GM21717 (cell line): ENCODE measurements around the gene ADGRF3.
A peak's percentile ranks its signal among the peaks of the same experiment; 100 is the strongest.
"Not testable (repeated sequence)": the region's sequence is repeated elsewhere in the genome, so short reads cannot be mapped to it uniquely, and the experiment has no call there.

Source experiments
- ATAC-seq: cut with Tn5 transposase; IDR thresholded peaks from one replicate; pipeline ENCODE4 v1.9.1; 2021; ENCODE audit warnings: mild to moderate bottlenecking, moderate library complexity; ENCODE audit not compliant: unreplicated experiment

Gene ADGRF3

GRCh38 chr2:26346454-26347053, at the start of gene ADGRF3:
ADGRF3 (minus strand) TSS chr2:26346789; CDS start chr2:26346234, 555 bp downstream.
- ATAC-seq = peak; percentile 16

DNA sequence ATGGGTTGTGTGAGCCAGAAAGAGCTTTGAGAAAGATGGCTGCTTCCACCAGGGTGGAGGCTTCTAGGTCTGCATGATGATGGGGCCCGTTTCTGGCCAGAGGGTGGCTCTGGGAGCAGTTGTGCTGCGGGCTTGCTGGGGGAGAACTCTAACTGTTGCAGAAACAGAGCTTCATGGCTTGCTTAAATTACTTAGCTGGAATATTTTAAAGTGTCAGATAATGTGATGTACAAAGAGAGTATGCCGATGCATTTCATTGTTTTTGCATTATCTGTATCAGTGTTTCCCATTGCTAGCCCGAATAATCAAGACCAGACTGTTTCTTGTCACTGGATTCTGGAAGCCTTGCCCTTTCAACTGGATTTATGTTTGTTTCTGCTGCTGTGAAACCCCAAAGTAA, 48.8 kb upstream of the ADGRF3 start:
- no peak for ATAC-seq

- no peak for ATAC-seq
Observed at GRCh38 chr2:26394694-26395093, 48.1 kb upstream of the ADGRF3 start.

- no peak for ATAC-seq
Observed at GRCh38 chr2:26387189-26387588, 40.6 kb upstream of the ADGRF3 start.

DNA sequence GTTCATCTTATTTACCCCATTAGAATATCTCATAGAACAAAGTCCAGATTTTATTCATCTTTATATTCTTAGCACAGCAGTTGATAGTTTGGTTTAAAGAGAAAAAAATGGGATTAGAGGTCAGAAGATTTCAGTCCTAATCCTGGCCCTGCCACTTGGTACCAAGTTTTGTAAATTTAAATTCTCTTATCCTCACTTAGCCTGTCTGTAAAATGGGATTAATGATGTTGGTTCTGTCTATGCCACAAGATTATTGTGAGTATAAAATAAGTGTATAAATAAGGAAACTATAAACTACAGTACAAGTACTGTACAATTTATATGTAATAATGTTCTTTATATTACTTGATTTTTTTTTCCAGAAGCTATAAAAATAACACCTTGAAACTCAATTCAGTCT, 38.0 kb upstream of the ADGRF3 start:
- no peak for ATAC-seq

DNA sequence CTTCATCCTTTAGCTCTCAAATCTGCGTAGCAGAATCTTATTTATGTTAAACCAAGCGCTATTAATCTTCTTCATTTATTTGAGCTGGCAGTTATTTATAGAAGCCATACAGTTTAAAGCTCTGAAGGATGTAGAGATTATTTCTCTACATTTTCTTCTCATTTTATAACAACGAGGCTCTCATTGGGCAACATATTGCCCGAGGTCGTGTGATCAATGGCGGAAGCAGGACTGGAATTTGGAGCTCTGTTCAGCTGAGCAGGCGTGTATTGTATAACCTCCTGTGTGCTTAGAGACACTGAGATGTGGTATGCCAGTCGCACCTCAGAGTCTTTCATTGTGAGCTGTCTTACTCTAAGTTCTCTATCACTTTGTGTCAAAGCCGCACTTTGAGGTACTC, 37.6 kb upstream of the ADGRF3 start:
- no peak for ATAC-seq

DNA sequence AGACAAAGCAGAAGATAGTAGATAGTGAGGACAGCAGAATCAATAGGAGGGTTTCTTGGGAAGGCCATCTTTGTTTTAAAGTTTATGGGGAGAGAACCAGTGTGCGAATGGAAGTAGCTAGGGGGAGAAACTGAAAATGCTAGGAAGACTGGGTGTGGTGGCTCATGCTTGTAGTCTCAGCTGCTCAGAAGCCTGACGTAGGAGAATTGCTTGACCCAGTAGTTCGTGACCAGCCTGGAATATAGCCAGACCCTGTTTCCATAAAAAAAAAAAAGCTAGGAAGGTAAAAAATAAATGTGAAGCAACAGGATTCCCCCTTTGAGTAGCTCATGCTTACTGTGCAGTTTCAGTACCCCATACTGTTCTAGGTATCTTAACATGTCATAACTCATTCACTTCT, 36.0 kb upstream of the ADGRF3 start:
- ATAC-seq = no peak

DNA sequence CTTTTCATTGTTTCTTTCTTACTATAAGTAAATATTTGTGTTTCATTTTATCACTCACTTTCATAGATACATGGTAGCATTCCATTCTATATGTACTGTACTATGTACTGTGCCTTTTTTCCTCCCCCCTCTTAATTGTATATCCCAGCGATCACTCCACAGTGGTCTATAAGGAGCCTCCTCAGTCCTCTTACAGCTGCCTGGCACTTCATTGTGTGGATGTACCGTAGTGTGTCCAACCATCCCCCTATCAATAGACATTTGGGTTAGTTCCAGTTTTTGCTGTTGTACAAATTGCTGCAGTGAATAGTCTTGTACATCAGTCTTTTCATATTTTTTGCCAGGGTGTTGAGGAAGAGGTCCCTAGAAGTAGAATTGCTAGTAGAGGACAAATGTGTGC, 33.7 kb upstream of the ADGRF3 start:
- ATAC-seq = no peak

GRCh38 chr2:26376799-26377198, 30.2 kb upstream of the ADGRF3 start:
- ATAC-seq = no peak

- not testable (repeated sequence) for ATAC-seq
Observed at GRCh38 chr2:26370909-26371308, 24.3 kb upstream of the ADGRF3 start.

DNA sequence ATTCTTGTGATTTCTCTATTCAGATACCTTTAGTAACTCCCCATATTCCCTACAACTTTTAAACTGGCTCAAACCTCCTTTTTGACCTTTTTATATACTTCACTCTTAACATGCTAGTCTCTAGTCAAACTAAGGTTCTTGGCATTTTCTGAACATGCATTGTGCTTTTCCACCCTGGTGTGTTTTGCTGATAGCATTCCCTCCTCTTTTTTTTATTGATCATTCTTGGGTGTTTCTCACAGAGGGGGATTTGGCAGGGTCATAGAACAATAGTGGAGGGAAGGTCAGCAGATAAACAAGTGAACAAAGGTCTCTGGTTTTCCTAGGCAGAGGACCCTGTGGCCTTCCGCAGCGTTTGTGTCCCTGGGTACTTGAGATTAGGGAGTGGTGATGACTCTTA, 23.1 kb upstream of the ADGRF3 start:
- not testable (repeated sequence) for ATAC-seq

DNA sequence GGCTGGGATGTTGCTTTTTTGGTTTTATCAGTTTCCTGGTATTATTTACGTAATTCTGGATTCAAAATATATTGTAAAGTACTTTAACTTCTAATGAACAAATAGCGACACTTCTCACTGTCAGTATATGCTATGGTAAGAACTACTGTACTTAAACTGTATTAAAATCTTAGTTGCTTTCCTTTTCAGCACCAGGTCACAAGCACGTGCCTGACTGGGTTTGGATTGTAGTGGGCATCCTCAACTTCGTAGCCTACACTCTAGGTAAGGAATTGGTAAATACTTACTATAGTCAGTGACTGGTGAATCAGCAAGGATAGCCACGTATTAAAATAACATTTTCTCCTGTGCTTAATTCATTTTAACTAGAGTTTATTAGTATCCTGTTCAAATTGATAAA, 20.4 kb upstream of the ADGRF3 start:
- no peak for ATAC-seq

DNA sequence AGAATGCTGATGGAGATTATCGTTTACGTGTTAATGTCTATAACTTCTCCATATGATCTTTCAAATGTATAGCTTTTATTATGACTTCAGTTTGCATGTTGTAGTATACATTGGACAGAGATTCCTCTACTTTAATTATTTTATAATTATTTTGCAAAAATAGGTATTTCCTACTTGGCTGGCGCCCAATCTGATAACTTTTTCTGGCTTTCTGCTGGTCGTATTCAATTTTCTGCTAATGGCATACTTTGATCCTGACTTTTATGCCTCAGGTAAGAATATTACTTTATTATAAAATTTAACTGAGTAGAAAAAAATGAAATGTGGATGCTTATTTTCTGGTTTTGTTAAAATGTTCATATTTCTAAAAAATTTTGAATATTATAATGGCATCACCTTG, 18.1 kb upstream of the ADGRF3 start:
- ATAC-seq = no peak

GRCh38 chr2:26363958-26364357, 17.4 kb upstream of the ADGRF3 start:
- no peak for ATAC-seq

DNA sequence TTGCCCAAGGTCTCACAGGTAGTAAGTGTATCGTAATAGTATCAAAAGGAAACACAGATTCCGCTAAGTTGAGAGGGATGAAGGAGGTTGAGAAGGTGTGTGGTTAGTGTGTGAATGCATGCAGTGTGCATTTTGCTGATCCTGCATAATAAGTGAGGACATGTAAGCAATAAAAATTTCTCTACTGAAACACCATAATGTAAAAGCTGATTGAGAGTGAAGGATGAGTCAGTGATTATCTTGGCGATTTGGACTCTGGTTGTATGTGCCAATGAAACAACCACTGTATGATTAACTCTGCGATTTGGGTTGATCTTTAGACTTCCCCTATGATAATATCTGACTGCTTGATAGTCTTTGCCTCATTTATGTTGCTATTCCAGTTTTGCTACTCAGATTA, 16.7 kb upstream of the ADGRF3 start:
- no peak for ATAC-seq

DNA sequence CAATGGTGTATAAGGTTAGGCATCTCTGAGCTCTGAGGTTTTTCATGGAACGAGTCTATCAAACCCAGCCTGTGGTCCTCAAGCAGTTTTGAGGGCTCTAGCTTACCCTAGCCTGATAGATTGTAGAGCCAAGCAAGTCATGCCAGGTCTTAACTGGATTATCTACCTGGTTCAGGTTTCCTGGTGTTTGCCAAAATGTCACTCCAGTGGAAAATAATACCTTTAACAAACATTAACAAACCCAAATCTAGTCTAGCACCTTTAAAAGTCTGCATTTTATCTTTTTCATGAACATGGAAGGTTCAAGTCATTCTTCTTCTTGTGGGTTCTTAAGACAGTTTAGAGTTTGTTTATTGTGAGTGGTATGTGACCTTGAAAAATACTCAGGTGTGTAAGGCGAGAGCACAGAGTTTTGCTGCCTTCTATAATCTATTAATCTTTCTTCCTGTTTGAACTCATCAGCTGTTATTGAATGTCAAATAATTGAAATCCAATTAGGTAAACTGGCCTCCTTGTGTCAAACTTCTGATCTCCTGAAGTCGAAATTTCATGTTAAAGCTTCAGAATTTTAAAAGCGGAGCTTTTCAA, 13.4 kb upstream of the ADGRF3 start:
- no peak for ATAC-seq

DNA sequence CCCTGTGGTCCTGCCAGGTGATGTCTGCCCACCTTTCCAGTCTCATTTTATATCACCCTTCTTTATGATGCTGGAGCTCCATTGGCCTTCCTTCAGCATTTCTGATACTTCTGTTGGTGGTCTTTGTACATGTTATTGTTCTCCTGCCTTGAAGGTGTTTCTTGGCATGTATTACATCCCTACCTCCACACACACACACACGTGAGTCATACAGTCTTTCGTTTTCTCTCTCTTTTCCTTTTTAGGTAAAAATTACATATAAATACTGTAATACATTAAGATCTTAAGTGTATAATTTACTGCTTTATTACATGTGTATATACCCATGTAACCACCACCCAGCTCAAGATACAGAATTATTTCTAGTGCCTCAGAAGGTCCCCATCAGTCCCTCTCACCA, 10.2 kb upstream of the ADGRF3 start:
- ATAC-seq = no peak

DNA sequence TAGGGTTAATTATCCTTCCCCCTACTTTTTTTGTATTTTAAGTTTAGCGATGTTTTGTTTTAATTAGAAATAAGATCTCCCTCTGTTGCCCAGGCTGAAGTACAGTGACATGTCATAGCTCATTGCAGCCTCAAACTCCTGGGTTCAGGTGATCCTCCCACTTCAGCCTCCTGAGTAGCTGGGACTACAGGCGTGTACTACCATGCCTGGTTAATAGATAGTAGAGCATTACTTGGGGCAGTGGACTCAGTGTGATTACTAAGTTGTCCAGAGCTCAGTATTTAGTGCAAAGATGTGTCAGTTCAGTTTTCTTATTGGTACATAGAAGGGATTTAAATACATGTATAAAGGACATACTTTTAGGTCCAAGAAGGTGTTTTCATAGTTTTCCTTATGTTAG, 9.5 kb upstream of the ADGRF3 start:
- ATAC-seq = no peak

GRCh38 chr2:26355038-26355995, 8.7 kb upstream of the ADGRF3 start:
- no peak for ATAC-seq

DNA sequence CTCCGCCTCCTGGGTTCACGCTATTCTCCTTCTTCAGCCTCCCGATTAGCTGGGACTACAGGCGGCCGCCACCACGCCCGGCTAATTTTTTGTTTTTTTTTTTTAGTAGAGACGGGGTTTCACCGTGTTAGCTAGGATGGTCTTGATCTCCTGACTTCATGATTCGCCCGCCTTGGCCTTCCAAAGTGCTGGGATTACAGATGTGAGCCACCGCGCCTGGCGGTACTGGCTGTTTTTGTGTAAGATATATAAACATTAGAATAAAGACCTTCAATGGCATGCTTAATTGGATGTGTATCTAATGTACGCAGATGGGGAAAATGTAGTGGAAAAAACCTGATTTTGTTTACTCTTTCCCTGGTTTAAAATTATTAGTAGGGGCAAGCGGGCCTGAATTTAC, 7.9 kb upstream of the ADGRF3 start:
- not testable (repeated sequence) for ATAC-seq

DNA sequence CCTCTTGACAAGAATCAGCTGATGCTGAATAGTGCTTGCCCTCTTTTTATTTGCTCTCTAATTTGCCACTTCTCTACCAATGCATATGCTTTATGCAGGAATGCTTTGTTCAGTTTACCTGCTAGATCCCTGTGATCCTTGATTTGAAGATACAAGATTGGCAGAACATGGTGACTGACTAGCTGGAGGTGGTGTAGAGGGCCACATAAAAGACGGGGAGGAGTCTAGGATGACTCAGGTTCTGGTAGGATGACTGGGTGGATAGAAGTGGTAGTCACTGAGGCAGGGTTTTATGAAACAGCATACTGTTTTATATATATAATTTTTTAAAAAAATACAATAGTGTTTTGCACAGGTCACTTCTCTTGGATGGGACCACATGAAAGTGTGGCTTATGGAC, 6.3 kb upstream of the ADGRF3 start:
- ATAC-seq = no peak
